NB4 (cell line): ENCODE data around the gene CLECL1.

Experiments
- DNase-seq: peaks from one replicate; pipeline ENCODE4 v3.0.0; 2010; ENCODE audit warnings: low read depth
- H3K4me3 ChIP-seq: one replicate; pipeline ENCODE4 v1.5.1; 2011; ENCODE audit warnings: mild to moderate bottlenecking, low read depth, low read length, moderate library complexity
- MAX ChIP-seq: IDR thresholded peaks from 2 replicates; pipeline ENCODE4 v1.6.1; 2011; ENCODE audit warnings: low read depth, low read length
- MYC ChIP-seq: IDR thresholded peaks from 2 replicates; pipeline ENCODE4 v1.6.1; 2011; ENCODE audit warnings: low read depth, low read length
- POLR2A ChIP-seq: IDR thresholded peaks from 2 replicates; pipeline ENCODE4 v1.6.1; 2011; ENCODE audit warnings: mild to moderate bottlenecking; ENCODE audit not compliant: insufficient read length; ENCODE audit errors: extremely low read depth
- TF ChIP-seq, protein P1 (sequence below): IDR thresholded peaks from one replicate; pipeline ENCODE4 v1.5.1; 2012; ENCODE audit warnings: low read depth, low read length

CLECL1 gene

GRCh38 chr12:9751204-9752144, 18.6 kb upstream of the CLECL1 start:
- TF ChIP-seq MYC: no peak
- no peak for TF ChIP-seq POLR2A
- TF ChIP-seq, protein P1, sequence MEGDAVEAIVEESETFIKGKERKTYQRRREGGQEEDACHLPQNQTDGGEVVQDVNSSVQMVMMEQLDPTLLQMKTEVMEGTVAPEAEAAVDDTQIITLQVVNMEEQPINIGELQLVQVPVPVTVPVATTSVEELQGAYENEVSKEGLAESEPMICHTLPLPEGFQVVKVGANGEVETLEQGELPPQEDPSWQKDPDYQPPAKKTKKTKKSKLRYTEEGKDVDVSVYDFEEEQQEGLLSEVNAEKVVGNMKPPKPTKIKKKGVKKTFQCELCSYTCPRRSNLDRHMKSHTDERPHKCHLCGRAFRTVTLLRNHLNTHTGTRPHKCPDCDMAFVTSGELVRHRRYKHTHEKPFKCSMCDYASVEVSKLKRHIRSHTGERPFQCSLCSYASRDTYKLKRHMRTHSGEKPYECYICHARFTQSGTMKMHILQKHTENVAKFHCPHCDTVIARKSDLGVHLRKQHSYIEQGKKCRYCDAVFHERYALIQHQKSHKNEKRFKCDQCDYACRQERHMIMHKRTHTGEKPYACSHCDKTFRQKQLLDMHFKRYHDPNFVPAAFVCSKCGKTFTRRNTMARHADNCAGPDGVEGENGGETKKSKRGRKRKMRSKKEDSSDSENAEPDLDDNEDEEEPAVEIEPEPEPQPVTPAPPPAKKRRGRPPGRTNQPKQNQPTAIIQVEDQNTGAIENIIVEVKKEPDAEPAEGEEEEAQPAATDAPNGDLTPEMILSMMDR: no peak
- TF ChIP-seq MAX: no peak
- DNase-seq: no peak
- H3K4me3 ChIP-seq: no peak overlapping the region

DNA sequence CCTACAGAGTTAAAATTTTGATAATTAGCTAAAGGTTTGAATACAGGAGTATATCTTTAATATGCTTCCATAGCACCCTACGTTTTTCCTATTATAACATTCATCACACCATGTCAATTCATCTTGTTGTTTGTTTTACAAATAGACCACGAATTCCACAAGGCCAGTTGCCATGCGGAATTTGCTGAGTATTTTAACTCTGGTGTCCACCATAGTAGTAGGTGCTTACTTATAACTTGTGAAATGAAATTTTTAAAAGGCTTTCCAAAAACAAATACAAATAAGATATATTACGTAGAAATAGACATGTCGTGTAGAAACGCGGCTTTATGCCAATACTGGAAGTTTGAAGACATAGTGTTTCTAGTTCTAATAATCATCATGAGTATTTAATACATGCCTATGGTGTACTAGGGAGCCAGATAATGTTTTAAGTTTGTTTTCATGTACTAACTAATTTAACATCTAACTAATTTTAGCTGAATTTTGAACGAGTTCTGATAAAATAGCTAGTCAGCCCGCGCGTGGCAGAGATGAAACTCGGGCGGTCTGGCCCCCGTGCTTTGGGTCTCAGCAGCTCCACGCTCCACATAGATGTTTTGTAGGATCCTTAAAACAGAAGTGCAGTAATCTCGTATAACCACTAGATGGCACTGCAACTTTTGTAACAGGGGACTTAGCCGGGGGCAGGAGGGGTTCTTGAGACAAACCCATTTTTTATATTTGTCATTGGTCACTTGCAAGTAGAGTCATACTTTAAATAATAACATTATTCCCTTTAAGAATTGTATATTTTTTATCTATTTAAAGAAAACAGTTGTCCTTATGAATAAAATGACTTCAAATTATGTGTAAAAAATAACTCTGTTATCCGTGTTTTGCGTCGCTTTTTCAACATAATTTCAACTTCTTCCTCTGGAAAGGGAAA, 17.6 kb upstream of the CLECL1 start:
- peak; percentile 81 for DNase-seq

DNA sequence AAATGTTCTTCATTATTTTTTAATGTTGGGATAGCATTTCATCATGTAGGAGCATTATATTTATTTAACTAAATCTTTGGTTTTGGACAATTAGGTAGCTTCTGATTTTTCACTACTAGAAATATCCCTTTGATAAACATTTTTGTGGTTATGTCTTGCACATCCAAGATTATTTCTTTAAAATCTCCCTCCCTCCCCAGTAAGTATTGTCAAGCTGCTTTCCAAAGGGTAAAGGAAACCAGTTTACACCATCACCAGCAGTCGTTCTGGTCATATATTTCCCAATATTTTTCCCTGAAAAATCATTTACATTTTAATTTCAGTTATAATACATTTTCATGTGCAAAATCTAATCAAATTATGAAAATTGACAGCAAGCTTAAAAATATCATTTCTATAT, 16.7 kb upstream of the CLECL1 start:
- DNase-seq: no peak
- no peak for TF ChIP-seq MAX
- TF ChIP-seq, protein P1: no peak
- TF ChIP-seq POLR2A: no peak
- no peak overlapping the region for H3K4me3 ChIP-seq

More for the DNA sequence above, 17.6 kb upstream of the CLECL1 start:
- no peak for TF ChIP-seq MYC
- TF ChIP-seq, protein P1: peak; percentile 57
- peak overlapping the region; percentile 12 for H3K4me3 ChIP-seq

- no peak for DNase-seq
- no peak overlapping the region for H3K4me3 ChIP-seq
- no peak for TF ChIP-seq MAX
- no peak for TF ChIP-seq MYC
- TF ChIP-seq, protein P1: no peak
- TF ChIP-seq POLR2A: no peak
Observed at GRCh38 chr12:9745199-9745598, 12.3 kb upstream of the CLECL1 start.

- no peak for TF ChIP-seq MYC
- no peak for TF ChIP-seq MAX
- no peak for TF ChIP-seq POLR2A
- TF ChIP-seq, protein P1: no peak
- DNase-seq: no peak
- no peak overlapping the region for H3K4me3 ChIP-seq
Observed at GRCh38 chr12:9742661-9743060, 9.8 kb upstream of the CLECL1 start.
